HepG2 (cell line): ENCODE data around the gene COX18. TPM values are rescaled to one million over a fixed set of nuclear protein-coding genes. Genes with fewer than 3 reads are reported as not detected.

Source experiments
- ATAC-seq: fragments of 200-7000 bp; cut with Tn5 transposase; 3 replicates; pipeline ENCODE4 v1.9.1; 2020; ENCODE audit warnings: mild to moderate bottlenecking, moderate library complexity
- BruUV-seq: library from RNA; stranded (reverse); fragments of 400-500 nt; replicated peaks from 2 replicates; lab custom pipeline; 2021; lab: Mats Ljungman, UMichigan
- CTCF ChIA-PET: fragments of 300-600 bp; formaldehyde crosslinking; extraction: SDS; loops from one replicate; lab custom pipeline; 2021; ENCODE audit warnings: low total read pairs, inconsistent platforms, low intra/inter-chr PET ratio; lab: Yijun Ruan, JAX
- POLR2A ChIA-PET: fragments of 350-600 bp; sonication (Branson Sonifier 250); formaldehyde crosslinking; loops from one replicate; lab custom pipeline; 2020; ENCODE audit warnings: antibody characterized with exemption, inconsistent platforms; lab: Yijun Ruan, JAX
- DNase-seq: peaks from one replicate; pipeline ENCODE4 v3.0.0-alpha.2; 2015; ENCODE audit warnings: low spot score
- FAIRE-seq: peaks from 3 replicates; lab custom pipeline; 2011; peaks lifted over from hg19 to GRCh38; lab: Jason Lieb, UNC
- H2AFZ ChIP-seq: one replicate; pipeline ENCODE4 v1.6.1; 2011; ENCODE audit warnings: low read length, inconsistent platforms
- H3K27ac ChIP-seq: fragments of 300-600 bp; 3 replicates; pipeline ENCODE4 v1.8.0; 2011; ENCODE audit warnings: mixed run types, mild to moderate bottlenecking, mixed read lengths, low read length, inconsistent platforms; ENCODE audit not compliant: insufficient read depth; ENCODE audit errors: extremely low read length
- H3K27me3 ChIP-seq, 2 experiments: fragments of 200-600 bp in 1 of 2; 2 replicates in 1 of 2; 3 replicates in 1 of 2; pipeline versions ENCODE4 v1.6.0 to v1.8.0; 2011; ENCODE audit warnings: low read length in 2 of 2, mild to moderate bottlenecking in 2 of 2, moderate library complexity in 2 of 2, inconsistent platforms in 1 of 2; ENCODE audit not compliant: insufficient read depth in 2 of 2, control insufficient read depth in 1 of 2
- H3K36me3 ChIP-seq, 2 experiments: fragments of 200-600 bp in 1 of 2; replicated peaks in 1 of 2; 2 replicates in 1 of 2; 3 replicates in 1 of 2; pipeline versions ENCODE4 v1.5.1 to v1.8.0; 2011; ENCODE audit warnings: low read length in 2 of 2, inconsistent platforms in 1 of 2; ENCODE audit not compliant: insufficient read depth in 2 of 2, control insufficient read depth in 1 of 2
- H3K4me1 ChIP-seq: 2 replicates; pipeline ENCODE4 v1.5.1; 2012; ENCODE audit warnings: low read length, inconsistent platforms; ENCODE audit not compliant: insufficient read depth
- H3K4me2 ChIP-seq: 2 replicates; pipeline ENCODE4 v1.6.0; 2011; ENCODE audit warnings: low read depth, low read length, inconsistent platforms
- H3K4me3 ChIP-seq, 3 experiments: fragments of 200-600 bp in 1 of 3; sonication (generic), shearing (Covaris generic) in 1 of 3; replicated peaks in 1 of 3; 2 replicates each; pipeline ENCODE4 v1.5.1; 2011 to 2016; ENCODE audit warnings: low read length in 3 of 3, inconsistent platforms in 2 of 3, low read depth in 2 of 3, mild to moderate bottlenecking in 2 of 3, control low read depth in 1 of 3, mixed read lengths in 1 of 3; ENCODE audit not compliant: insufficient read depth in 1 of 3
- H3K79me2 ChIP-seq: one replicate; pipeline ENCODE4 v1.6.1; 2011; ENCODE audit warnings: low read length, inconsistent platforms; ENCODE audit not compliant: insufficient read depth
- H3K9ac ChIP-seq: 2 replicates; pipeline ENCODE4 v1.6.0; 2011; ENCODE audit warnings: mild to moderate bottlenecking, low read depth, low read length, inconsistent platforms; ENCODE audit not compliant: insufficient read depth
- H3K9me3 ChIP-seq: 2 replicates; pipeline ENCODE4 v1.5.1; 2012; ENCODE audit warnings: mild to moderate bottlenecking, low read length
- H4K20me1 ChIP-seq: 2 replicates; pipeline ENCODE4 v1.6.0; 2011; ENCODE audit warnings: inconsistent platforms, mild to moderate bottlenecking, low read length, moderate library complexity; ENCODE audit not compliant: insufficient read depth
- HOXD1 ChIP-seq: sonication (generic); formaldehyde crosslinking; IDR thresholded peaks from 2 replicates; pipeline ENCODE4 v1.5.0; 2020; ENCODE audit warnings: missing genetic modification reagents
- MATR3 ChIP-seq: sonication (generic); formaldehyde crosslinking; IDR thresholded peaks from 2 replicates; pipeline ENCODE4 v1.4.0; 2020; ENCODE audit warnings: missing genetic modification reagents
- MXI1 ChIP-seq: IDR thresholded peaks from 3 replicates; pipeline ENCODE4 v1.6.1; 2012; ENCODE audit warnings: low read depth, low read length, inconsistent platforms, borderline replicate concordance
- NFYC ChIP-seq: IDR thresholded peaks from 2 replicates; pipeline ENCODE4 v1.6.1; 2016; ENCODE audit warnings: missing genetic modification reagents, missing compliant biosample characterization
- PREB ChIP-seq: sonication (generic); formaldehyde crosslinking; IDR thresholded peaks from 2 replicates; pipeline ENCODE4 v1.4.0; 2020; ENCODE audit warnings: missing genetic modification reagents
- RBM39 ChIP-seq: fragments of 200-400 bp; formaldehyde crosslinking; IDR thresholded peaks from one replicate; pipeline ENCODE4 v1.6.1; 2018; ENCODE audit warnings: antibody characterized with exemption, mild to moderate bottlenecking, low read depth, low read length; ENCODE audit not compliant: poor library complexity, severe bottlenecking
- SYNCRIP ChIP-seq: fragments of 200-400 bp; formaldehyde crosslinking; IDR thresholded peaks from 2 replicates; pipeline ENCODE4 v1.6.1; 2018; ENCODE audit warnings: mild to moderate bottlenecking, low read depth, low read length; ENCODE audit not compliant: insufficient read depth
- ZNF224 ChIP-seq: sonication (generic); formaldehyde crosslinking; IDR thresholded peaks from 2 replicates; pipeline ENCODE4 v1.5.0; 2020; ENCODE audit warnings: mild to moderate bottlenecking, missing genetic modification reagents
- ZNF460 ChIP-seq: sonication (generic); formaldehyde crosslinking; IDR thresholded peaks from 2 replicates; pipeline ENCODE4 v1.5.1; 2020; ENCODE audit warnings: missing genetic modification reagents, mild to moderate bottlenecking, borderline replicate concordance
- ZNF546 ChIP-seq: sonication (generic); formaldehyde crosslinking; conservative IDR thresholded peaks from 2 replicates; pipeline ENCODE4 v1.8.1; 2023; ENCODE audit warnings: mild to moderate bottlenecking, missing genetic modification reagents
- ZNF562 ChIP-seq: sonication (generic); formaldehyde crosslinking; IDR thresholded peaks from 2 replicates; pipeline ENCODE4 v1.8.0; 2022; ENCODE audit warnings: missing genetic modification reagents, borderline replicate concordance
- WGBS: methylation state at CpG from one replicate; pipeline ENCODE4 v1.1.6; 2017; ENCODE audit warnings: low lambda C conversion rate; 5-methylcytosine and 5-hydroxymethylcytosine counted together
- in situ Hi-C: cut with HindIII; loops from 2 replicates; pipeline ENCODE4 v1.10.0; 2017; ENCODE audit warnings: low pct_unique_long_range_greater_than_20kb; ENCODE audit not compliant: extremely low pct_ligation_motif_present
- intact Hi-C: fragments of 100-400 bp; cut with micrococcal nuclease; formaldehyde crosslinking; loops from one replicate; pipeline ENCODE4 v1.10.0; 2022; ENCODE audit not compliant: unreplicated experiment
- polyA plus RNA-seq, 8 experiments: library from polyadenylated mRNA; depleted of rRNA in 3 of 8; stranded (reverse) in 7 of 8; unstranded in 1 of 8; fragments of >200 nt; fragmentation: Illumina TruSeq in 4 of 8; extraction: Trizol in 4 of 8; gene quantifications; 2 replicates each; pipeline versions ENCODE4 v1.2.1 to v1.2.3, GENCODE V29; 2011 to 2016; ENCODE audit warnings: low read depth in 4 of 8, missing spikeins in 1 of 8, mixed read lengths in 1 of 8; ENCODE audit not compliant: insufficient read depth in 1 of 8
- total RNA-seq, 5 experiments: library from RNA; depleted of rRNA; stranded (reverse); fragments of >200 nt; fragmentation: Illumina TruSeq; extraction: Trizol; gene quantifications; 2 replicates each; pipeline ENCODE4 v1.2.3, GENCODE V29; 2016; ENCODE audit warnings: low read depth in 1 of 5

Gene COX18
- total and polyA plus RNA-seq, 2 of the 13 experiments (the other 11 are each of a cell fraction or from before 2014, with no cell fraction given) = 8.7 to 21.3 TPM

GRCh38 chr4:73045879-73046278 is 23.6 kb downstream of the COX18 start (continued):
- TF ChIP-seq ZNF546 (no peak), MXI1 (no peak)
- TF ChIP-seq, all 625 proteins: peak for 0

- intact Hi-C loops = no loop called here
- H3K36me3 ChIP-seq = no peaks in the 10 kb centered on the region
- POLR2A ChIA-PET = no interaction called here
- in situ Hi-C loops = no loop called here
- no peak overlapping the region for H3K4me2 ChIP-seq
- no peak overlapping the region for H3K9ac ChIP-seq
- ATAC-seq (no peak), DNase-seq (no peak), FAIRE-seq (no peak)
- H4K20me1 ChIP-seq = no peaks in the 10 kb centered on the region
- CTCF ChIA-PET = no interaction called here
- H3K4me1 ChIP-seq = no peaks in the 10 kb centered on the region
- H3K9me3 ChIP-seq = peaks cover 11% of the 10 kb centered on the region
- H3K27me3 ChIP-seq = no peaks in the 10 kb centered on the region
- no peak for TF ChIP-seq NFYC (CRISPR knock-in tag)
- no peak for TF ChIP-seq HOXD1
- no peak for TF ChIP-seq ZNF224 (CRISPR knock-in tag)
- no peak for TF ChIP-seq SYNCRIP
- TF ChIP-seq ZNF460 (CRISPR knock-in tag) = no peak
- no peak for TF ChIP-seq RBM39
- TF ChIP-seq MATR3 (CRISPR knock-in tag) = no peak
- no peak for TF ChIP-seq PREB
- no peak for TF ChIP-seq ZNF562 (CRISPR knock-in tag)
- no peak overlapping the region for H2AFZ ChIP-seq
- WGBS = 63% methylated on average over 4 of the region's 4 CpGs
- no peak overlapping the region for H3K4me3 ChIP-seq
- BruUV-seq = no TSS peak
- H3K79me2 ChIP-seq = no peaks in the 10 kb centered on the region
- no peak overlapping the region for H3K27ac ChIP-seq
Observed at GRCh38 chr4:73037057-73037456, 32.5 kb downstream of the COX18 start.
